Esophagus squamous epithelium (tissue), 5 donors: ENCODE results near the gene MON1A. TPM values are rescaled to one million over a fixed set of nuclear protein-coding genes. Genes with fewer than 3 reads are reported as not detected.

Experiments used
- DNase-seq: peaks from one replicate; lab custom pipeline; 2025; lab: John Stamatoyannopoulos, UW
- H3K27ac ChIP-seq, 4 donors: fragments of 200-600 bp; sonication (generic); one replicate each; pipeline ENCODE4 v1.5.1; 2016 to 2019; ENCODE audit warnings: mild to moderate bottlenecking in 1 of 4
- H3K27me3 ChIP-seq, 4 donors: fragments of 200-600 bp; sonication (generic); 1 replicate in 3 of 4; 2 replicates in 1 of 4; pipeline versions ENCODE4 v1.5.1 to v1.6.0; 2017 to 2021; ENCODE audit warnings: antibody characterized with exemption in 1 of 4
- H3K36me3 ChIP-seq, 3 donors: fragments of 200-600 bp; sonication (generic); one replicate each; pipeline ENCODE4 v1.5.1; 2016 to 2019
- H3K4me1 ChIP-seq, 3 donors: fragments of 200-600 bp; sonication (generic); one replicate each; pipeline ENCODE4 v1.5.1; 2017 to 2019
- H3K4me3 ChIP-seq, 4 donors: fragments of 200-600 bp; sonication (generic); 1 replicate in 3 of 4; 2 replicates in 1 of 4; pipeline ENCODE4 v1.5.1; 2016 to 2019; ENCODE audit warnings: mild to moderate bottlenecking in 2 of 4, moderate library complexity in 1 of 4
- H3K9me3 ChIP-seq, 3 donors: fragments of 200-600 bp; sonication (generic); one replicate each; pipeline ENCODE4 v1.5.1; 2016 to 2019
- CTCF ChIP-seq, 6 experiments: fragments of 450-650 bp in 4 of 6; fragments of 200-600 bp in 2 of 6; sonication (generic) in 2 of 6; IDR thresholded peaks; one replicate each; pipeline ENCODE4 v1.5.1; 2016 to 2019; ENCODE audit warnings: antibody characterized with exemption in 6 of 6, mild to moderate bottlenecking in 4 of 6, moderate library complexity in 4 of 6
- POLR2A ChIP-seq, 4 donors: fragments of 450-650 bp; IDR thresholded peaks; one replicate each; pipeline ENCODE4 v1.6.1; 2017; ENCODE audit warnings: antibody characterized with exemption in 4 of 4, mild to moderate bottlenecking in 4 of 4, moderate library complexity in 3 of 4
- WGBS, 2 donors: methylation state at CpG; one replicate each; pipeline ENCODE4 v1.1.5; 2018; 5-methylcytosine and 5-hydroxymethylcytosine counted together
- intact Hi-C: fragments of 100-400 bp; cut with DNase I; formaldehyde crosslinking; loops from one replicate; pipeline ENCODE4 v1.15.0; 2022
- total RNA-seq, 4 donors: library from RNA; depleted of rRNA; stranded (reverse); fragments of >200 nt; gene quantifications; one replicate each; pipeline ENCODE4 v1.1.0, GENCODE V29; 2016
- donor health status: DM: yes; HTN: yes; CAD: no.

Gene MON1A
- total RNA-seq, 4 donors from 2014 or later, result 12.9 to 17.2 (median 14.1) TPM

GRCh38 chr3:49886922-49887265, 42.7 kb downstream of the MON1A start:
- Histone ChIP-seq H3K9me3 (no peaks in the 10 kb centered on the region), H3K4me3 (no peak overlapping the region), H3K27me3 (no peaks in the 10 kb centered on the region), H3K36me3 (peaks cover 0 to 28% (median 0%) of the 10 kb centered on the region in 3 donors), H3K27ac (no peak overlapping the region), H3K4me1 (peaks cover 0 to 7% (median 0%) of the 10 kb centered on the region in 3 donors)
- DNase-seq, result no peak
- no peak for TF ChIP-seq CTCF (IDR thresholded peaks at IDR 0.05)
- no peak for TF ChIP-seq POLR2A (IDR thresholded peaks at IDR 0.05)
- intact Hi-C loops, result no loop called here

GRCh38 chr3:49883998-49884397, 45.6 kb downstream of the MON1A start:
- Histone ChIP-seq H3K27ac (no peak overlapping the region), H3K9me3 (no peaks in the 10 kb centered on the region), H3K27me3 (peaks cover 0 to 8% (median 0%) of the 10 kb centered on the region in 4 donors), H3K4me3 (no peak overlapping the region), H3K4me1 (peaks cover 0 to 18% (median 0%) of the 10 kb centered on the region in 3 donors), H3K36me3 (no peaks in the 10 kb centered on the region)
- TF ChIP-seq CTCF (IDR thresholded peaks at IDR 0.05) (no peak), POLR2A (IDR thresholded peaks at IDR 0.05) (no peak)
- WGBS, 2 donors, result 95% methylated on average over 4 of the region's 4 CpGs; no CpG with 5 or more reads in 1 of the 2 donors
- DNase-seq, result no peak
- intact Hi-C loops, result no loop called here

GRCh38 chr3:49882166-49882565, 47.4 kb downstream of the MON1A start:
- Histone ChIP-seq H3K9me3 (no peaks in the 10 kb centered on the region), H3K27me3 (peaks cover 0 to 8% (median 0%) of the 10 kb centered on the region in 4 donors), H3K36me3 (no peaks in the 10 kb centered on the region), H3K27ac (no peak overlapping the region), H3K4me1 (peaks cover 0 to 18% (median 0%) of the 10 kb centered on the region in 3 donors), H3K4me3 (no peak overlapping the region)
- 17 to 30% methylated on average over 1 to 6 of the region's 6 CpGs for WGBS, 2 donors
- no peak for TF ChIP-seq CTCF (IDR thresholded peaks at IDR 0.05)
- no peak for TF ChIP-seq POLR2A (IDR thresholded peaks at IDR 0.05)
- intact Hi-C loops, result no loop called here
- no peak for DNase-seq

GRCh38 chr3:49880581-49881315, 48.9 kb downstream of the MON1A start:
- H3K9me3 ChIP-seq, result no peaks in the 10 kb centered on the region
- H3K4me1 ChIP-seq, result peaks cover 0 to 18% (median 0%) of the 10 kb centered on the region in 3 donors
- intact Hi-C loops, result no loop called here
- H3K27ac ChIP-seq, result no peak overlapping the region
- H3K36me3 ChIP-seq, result no peaks in the 10 kb centered on the region
- no peak overlapping the region for H3K4me3 ChIP-seq
- no peak for TF ChIP-seq POLR2A (IDR thresholded peaks at IDR 0.05)
- TF ChIP-seq CTCF (IDR thresholded peaks at IDR 0.05), result no peak
- no peak for DNase-seq
- WGBS, 2 donors, result 38% methylated on average over 3 of the region's 6 CpGs; no CpG with 5 or more reads in 1 of the 2 donors
- peaks cover 0 to 8% (median 0%) of the 10 kb centered on the region in 4 donors for H3K27me3 ChIP-seq

- H3K36me3 ChIP-seq, result no peaks in the 10 kb centered on the region
- no peak overlapping the region for H3K27ac ChIP-seq
- no peaks in the 10 kb centered on the region for H3K9me3 ChIP-seq
- WGBS, 2 donors, result 48 to 90% methylated on average over 1 to 2 of the region's 2 CpGs
- DNase-seq, result no peak
- TF ChIP-seq CTCF (IDR thresholded peaks at IDR 0.05) (no peak), POLR2A (IDR thresholded peaks at IDR 0.05) (no peak)
- H3K4me1 ChIP-seq, result peaks cover 0 to 18% (median 0%) of the 10 kb centered on the region in 3 donors
- H3K4me3 ChIP-seq, result no peak overlapping the region
- H3K27me3 ChIP-seq, result peaks cover 0 to 8% (median 0%) of the 10 kb centered on the region in 4 donors
- intact Hi-C loops, result no loop called here
These were observed 49.9 kb downstream of the MON1A start for GRCh38 chr3:49879721-49880120.
